ENCODE data around the gene KIF12. TPM values are rescaled to one million over a fixed set of nuclear protein-coding genes. Genes with fewer than 3 reads are reported as not detected.
A peak's percentile ranks its signal among the peaks of the same experiment; 100 is the strongest.

KIF12 gene
- total RNA-seq, 1 donor from 2014 or later = 6.2 TPM

DNA sequence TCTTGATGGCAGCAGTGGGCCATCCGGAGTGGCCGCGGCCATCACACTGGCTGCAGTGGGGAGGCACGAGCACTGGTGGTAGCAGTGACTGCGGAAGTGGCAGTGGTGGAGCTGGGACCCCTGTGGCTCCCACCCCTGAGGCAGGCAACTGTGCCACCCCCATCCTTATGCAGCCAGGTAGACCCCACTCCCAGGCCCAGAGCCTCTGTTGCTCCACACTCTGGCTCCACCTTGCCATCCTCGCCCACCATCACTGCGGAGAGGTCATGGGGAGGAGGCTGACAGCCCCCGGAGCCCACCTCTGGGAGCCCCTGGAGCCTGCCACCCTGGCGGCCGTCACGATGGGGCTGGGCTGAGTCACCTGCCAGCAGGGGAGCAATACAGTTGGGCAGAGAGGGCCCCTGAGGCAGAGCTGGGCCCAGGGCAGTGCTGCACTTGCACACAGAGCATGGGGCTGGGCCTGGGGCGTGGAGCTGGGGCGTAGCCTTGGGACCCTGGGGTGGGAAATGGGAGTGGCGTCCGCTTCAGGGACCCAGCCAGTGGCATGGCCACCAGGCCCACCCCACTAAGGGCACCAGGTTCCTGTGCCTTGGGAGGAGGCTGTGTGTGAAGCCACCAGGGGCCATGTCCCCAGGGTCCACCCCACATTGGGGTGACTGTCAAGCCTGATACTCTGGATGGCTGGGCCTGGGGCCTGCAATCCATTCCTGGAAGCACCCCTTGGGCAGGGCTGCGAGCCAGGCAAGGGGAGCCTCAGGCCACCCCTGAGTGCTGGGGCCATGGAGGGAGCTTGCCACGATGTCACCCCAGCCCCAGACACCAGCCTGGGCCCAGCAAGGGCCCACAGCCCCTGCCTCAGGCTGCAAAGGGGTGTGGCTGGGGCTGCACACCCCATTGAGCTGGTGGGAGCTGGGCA is 28.6 kb downstream of the KIF12 start:
- DNase-seq (peak; percentile 59), ATAC-seq (peak; percentile 20)
- Histone ChIP-seq H3K27me3 (no peaks in the 10 kb centered on the region), H3K4me1 (peaks cover 7% of the 10 kb centered on the region), H3K4me3 (no peak overlapping the region), H3K27ac (no peak overlapping the region), H3K36me3 (no peaks in the 10 kb centered on the region), H3K9me3 (no peaks in the 10 kb centered on the region)
- intact Hi-C loops (cut with DNase I) = no loop called here
- TF ChIP-seq, protein P1, sequence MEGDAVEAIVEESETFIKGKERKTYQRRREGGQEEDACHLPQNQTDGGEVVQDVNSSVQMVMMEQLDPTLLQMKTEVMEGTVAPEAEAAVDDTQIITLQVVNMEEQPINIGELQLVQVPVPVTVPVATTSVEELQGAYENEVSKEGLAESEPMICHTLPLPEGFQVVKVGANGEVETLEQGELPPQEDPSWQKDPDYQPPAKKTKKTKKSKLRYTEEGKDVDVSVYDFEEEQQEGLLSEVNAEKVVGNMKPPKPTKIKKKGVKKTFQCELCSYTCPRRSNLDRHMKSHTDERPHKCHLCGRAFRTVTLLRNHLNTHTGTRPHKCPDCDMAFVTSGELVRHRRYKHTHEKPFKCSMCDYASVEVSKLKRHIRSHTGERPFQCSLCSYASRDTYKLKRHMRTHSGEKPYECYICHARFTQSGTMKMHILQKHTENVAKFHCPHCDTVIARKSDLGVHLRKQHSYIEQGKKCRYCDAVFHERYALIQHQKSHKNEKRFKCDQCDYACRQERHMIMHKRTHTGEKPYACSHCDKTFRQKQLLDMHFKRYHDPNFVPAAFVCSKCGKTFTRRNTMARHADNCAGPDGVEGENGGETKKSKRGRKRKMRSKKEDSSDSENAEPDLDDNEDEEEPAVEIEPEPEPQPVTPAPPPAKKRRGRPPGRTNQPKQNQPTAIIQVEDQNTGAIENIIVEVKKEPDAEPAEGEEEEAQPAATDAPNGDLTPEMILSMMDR (IDR thresholded peaks at IDR 0.05) = no peak

DNA sequence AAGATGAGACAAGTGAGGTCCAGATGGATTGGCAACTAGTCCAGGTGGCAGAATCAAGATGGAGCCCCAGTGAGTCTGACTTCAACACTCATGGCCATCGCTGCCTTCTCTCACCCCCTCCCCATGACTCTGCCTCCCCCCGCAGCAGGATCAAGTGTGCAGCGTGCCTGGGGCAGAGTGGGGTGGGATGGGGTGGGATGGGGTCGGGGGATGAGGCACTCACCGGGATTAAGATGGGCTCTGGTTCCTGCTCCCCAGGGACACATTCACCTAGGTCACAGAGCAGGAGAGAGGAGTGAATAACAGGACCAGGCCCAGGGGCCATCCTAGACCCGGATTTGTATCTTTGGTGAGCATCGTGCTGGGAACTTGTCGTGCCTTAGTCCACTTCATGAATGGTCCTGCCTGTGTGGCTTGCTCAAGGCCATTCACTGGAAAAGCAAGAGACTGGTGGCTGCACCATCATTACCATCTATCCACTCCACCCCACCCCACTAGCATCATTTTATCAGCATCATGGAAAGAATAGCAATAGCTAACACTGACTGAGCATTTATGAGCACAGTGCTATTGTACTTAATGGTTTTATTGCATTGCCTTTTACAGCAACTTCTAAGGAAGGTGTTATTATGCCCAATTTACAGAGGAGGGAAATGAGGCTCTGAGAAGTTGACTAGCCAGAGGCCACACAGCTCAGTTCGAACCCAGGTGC is 29.5 kb downstream of the KIF12 start:
- no peak for ATAC-seq
- Histone ChIP-seq H3K4me3 (no peak overlapping the region), H3K27me3 (no peaks in the 10 kb centered on the region), H3K36me3 (no peaks in the 10 kb centered on the region), H3K27ac (no peak overlapping the region), H3K4me1 (peaks cover 7% of the 10 kb centered on the region), H3K9me3 (no peaks in the 10 kb centered on the region)
- DNase-seq = peak; percentile 30
- TF ChIP-seq, protein P1 (IDR thresholded peaks at IDR 0.05) = no peak
- intact Hi-C loops (cut with DNase I) = no loop called here

DNA sequence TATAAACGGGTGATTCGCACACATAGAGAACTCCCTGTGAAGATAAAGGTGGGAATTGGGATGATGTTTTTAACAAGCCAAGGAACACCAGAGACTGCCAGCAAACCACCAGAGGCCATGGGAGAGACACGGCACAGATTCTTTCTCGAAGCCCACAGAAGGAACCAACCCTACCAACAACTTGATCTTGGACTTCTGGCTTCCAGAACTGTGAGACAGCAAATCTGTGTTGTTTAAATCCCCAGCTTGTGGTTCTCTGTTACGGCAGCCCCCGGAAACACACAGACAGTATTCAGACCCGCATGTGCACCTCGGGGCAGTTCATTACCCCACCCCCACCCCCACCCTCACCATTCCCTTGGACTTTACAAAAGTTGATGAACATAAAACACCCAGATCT is 33.8 kb downstream of the KIF12 start:
- DNase-seq (no peak), ATAC-seq (no peak)
- intact Hi-C loops (cut with DNase I) = no loop called here
- no peaks in the 10 kb centered on the region for H3K9me3 ChIP-seq
- H3K27ac ChIP-seq = no peak overlapping the region
- H3K27me3 ChIP-seq = no peaks in the 10 kb centered on the region
- TF ChIP-seq, protein P1 (IDR thresholded peaks at IDR 0.05) = no peak
- H3K36me3 ChIP-seq = no peaks in the 10 kb centered on the region
- H3K4me3 ChIP-seq = no peak overlapping the region
- no peaks in the 10 kb centered on the region for H3K4me1 ChIP-seq

DNA sequence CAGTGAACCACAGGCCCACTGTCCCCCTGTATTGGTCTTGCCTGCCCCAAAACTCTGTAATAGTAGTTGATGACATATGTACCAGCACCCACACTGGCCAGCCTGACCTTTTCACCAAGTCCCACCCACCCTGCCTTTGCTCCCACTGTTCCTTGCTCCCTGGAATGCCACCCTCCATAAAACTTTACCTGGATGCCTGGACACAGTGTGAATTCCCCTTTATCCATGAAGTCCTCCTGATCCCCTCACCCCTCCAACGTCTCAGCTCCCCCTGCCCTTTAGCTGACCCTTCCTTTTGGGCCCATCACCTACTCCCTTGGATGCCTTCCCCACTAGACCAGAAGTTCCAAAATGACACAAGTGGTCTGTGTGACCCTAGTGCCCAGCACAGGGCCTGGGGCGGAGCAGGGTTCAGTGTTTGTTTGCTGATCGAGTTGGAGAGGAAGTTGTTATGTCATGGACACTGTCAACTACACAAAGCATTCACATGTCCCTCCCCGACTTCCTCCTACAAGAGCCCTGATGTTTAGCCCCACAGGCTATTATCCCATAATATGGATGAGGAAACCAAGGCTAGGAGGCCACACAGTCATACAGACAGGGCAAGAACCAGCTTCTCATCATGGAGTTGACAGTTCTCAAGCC is 37.1 kb downstream of the KIF12 start:
- Histone ChIP-seq H3K27me3 (no peaks in the 10 kb centered on the region), H3K9me3 (no peaks in the 10 kb centered on the region), H3K4me1 (no peaks in the 10 kb centered on the region), H3K36me3 (no peaks in the 10 kb centered on the region), H3K4me3 (no peak overlapping the region), H3K27ac (no peak overlapping the region)
- TF ChIP-seq, protein P1 (IDR thresholded peaks at IDR 0.05) = no peak
- intact Hi-C loops (cut with DNase I) = no loop called here
- peak; percentile 31 for ATAC-seq
- peak; percentile 41 for DNase-seq

DNA sequence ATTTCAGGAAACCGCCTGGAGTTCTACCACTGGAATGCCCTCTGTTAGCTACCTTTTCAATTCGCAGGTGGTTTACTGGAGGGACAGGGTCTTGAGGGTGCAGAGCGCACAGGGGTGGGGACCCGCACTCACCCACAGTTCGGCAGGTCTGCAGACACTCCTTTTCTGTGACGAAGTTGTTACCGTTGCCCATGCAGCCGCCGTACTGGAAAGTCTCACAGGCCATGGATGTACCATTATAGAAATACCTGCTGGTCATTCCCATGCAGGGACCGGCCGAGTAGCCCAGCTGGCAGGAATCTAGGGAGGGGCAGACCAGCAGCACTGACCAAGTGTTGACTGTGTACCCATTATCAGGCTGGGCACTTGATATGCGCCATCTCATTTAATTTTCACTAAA is 37.8 kb downstream of the KIF12 start:
- Histone ChIP-seq H3K9me3 (no peaks in the 10 kb centered on the region), H3K27ac (no peak overlapping the region), H3K27me3 (no peaks in the 10 kb centered on the region), H3K4me1 (no peaks in the 10 kb centered on the region), H3K4me3 (no peak overlapping the region), H3K36me3 (no peaks in the 10 kb centered on the region)
- intact Hi-C loops (cut with DNase I) = no loop called here
- ATAC-seq = no peak
- DNase-seq = peak; percentile 31
- TF ChIP-seq, protein P1 (IDR thresholded peaks at IDR 0.05) = no peak

Data from upper lobe of right lung (tissue), 1 donor.